GM18507 (cell line): Measurements from ENCODE around the gene WDFY3.

Experiments used
- DNase-seq: peaks from one replicate; pipeline ENCODE4 v3.0.0; 2011; ENCODE audit warnings: low read depth; ENCODE audit not compliant: insufficient read length; ENCODE audit errors: extremely low spot score
- FAIRE-seq: peaks from 2 replicates; lab custom pipeline; 2011; peaks lifted over from hg19 to GRCh38; lab: Jason Lieb, UNC

Gene WDFY3, protein sequence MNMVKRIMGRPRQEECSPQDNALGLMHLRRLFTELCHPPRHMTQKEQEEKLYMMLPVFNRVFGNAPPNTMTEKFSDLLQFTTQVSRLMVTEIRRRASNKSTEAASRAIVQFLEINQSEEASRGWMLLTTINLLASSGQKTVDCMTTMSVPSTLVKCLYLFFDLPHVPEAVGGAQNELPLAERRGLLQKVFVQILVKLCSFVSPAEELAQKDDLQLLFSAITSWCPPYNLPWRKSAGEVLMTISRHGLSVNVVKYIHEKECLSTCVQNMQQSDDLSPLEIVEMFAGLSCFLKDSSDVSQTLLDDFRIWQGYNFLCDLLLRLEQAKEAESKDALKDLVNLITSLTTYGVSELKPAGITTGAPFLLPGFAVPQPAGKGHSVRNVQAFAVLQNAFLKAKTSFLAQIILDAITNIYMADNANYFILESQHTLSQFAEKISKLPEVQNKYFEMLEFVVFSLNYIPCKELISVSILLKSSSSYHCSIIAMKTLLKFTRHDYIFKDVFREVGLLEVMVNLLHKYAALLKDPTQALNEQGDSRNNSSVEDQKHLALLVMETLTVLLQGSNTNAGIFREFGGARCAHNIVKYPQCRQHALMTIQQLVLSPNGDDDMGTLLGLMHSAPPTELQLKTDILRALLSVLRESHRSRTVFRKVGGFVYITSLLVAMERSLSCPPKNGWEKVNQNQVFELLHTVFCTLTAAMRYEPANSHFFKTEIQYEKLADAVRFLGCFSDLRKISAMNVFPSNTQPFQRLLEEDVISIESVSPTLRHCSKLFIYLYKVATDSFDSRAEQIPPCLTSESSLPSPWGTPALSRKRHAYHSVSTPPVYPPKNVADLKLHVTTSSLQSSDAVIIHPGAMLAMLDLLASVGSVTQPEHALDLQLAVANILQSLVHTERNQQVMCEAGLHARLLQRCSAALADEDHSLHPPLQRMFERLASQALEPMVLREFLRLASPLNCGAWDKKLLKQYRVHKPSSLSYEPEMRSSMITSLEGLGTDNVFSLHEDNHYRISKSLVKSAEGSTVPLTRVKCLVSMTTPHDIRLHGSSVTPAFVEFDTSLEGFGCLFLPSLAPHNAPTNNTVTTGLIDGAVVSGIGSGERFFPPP (N-terminal part only)

DNA sequence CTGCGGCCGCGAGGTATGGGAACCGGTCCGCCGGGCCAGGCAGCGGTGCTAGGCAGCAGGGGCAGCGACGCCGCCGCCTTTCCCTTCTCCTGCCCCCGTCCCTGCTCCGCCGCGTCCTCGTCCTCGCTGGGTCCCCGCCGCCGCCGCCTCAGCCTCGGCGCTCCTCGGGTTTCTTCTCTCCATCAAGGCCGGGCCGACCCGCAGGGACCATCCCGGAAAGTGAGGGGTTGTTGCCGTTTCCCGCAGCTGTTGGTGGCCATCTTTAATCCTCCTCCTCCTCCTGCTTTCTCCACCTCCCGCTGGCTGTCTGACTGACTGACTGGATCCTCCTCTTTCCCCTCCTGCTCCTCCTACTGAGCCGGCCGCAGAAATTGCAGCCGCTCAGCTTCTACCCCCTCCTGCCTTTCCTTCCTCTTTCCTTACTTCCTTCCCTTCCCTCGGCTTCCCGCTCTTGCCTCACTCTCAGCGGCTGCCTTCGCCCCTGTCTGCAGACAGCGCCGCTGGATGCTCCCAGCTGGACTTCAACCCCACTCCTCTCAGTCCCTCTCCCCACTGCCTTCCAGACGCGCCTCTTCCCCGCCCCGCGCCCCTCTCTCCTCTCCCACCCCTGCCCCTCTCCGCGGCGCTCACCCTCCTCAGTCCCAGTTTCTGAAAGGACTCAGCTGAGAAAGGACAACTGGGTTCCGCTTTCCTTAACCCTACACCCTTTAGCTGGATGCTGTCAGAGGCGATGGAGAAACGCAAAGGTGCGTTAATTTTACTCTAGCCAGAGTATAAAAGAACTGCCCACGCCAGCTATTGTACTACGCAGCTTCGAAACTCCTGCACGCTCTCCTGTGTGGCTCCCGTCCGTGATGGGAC is at the start of gene WDFY3:
Gene WDFY3 (minus strand): TSS at position 309 of the 861 bp plus-strand sequence. CDS start 106,099 bp downstream, outside the sequence.
- FAIRE-seq (no peak), DNase-seq (no peak)

DNA sequence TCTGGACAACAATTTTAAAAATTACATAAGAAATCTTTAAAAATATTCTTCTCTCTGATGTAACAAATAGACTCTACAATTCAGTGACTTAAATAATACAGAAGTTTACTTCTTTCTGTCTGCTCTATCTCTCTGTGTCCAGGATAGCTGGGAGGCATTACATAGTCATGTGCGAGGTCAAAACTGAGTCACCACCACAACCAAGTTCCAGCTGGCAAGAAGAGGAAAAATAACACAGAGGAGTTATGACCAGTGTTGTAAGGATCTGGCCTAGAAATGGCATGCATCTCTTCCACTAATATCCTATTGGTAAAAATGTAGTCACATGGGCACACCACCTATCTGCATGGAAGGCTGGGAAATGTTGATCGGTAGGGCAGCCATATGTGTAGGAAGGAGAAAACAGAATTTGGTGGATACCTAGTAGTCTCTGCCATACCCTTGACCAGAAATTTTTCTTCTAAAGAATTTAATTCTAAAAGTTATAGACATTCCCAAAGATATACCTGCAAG is 39.4 kb upstream of the WDFY3 start:
- FAIRE-seq (no peak), DNase-seq (no peak)

DNA sequence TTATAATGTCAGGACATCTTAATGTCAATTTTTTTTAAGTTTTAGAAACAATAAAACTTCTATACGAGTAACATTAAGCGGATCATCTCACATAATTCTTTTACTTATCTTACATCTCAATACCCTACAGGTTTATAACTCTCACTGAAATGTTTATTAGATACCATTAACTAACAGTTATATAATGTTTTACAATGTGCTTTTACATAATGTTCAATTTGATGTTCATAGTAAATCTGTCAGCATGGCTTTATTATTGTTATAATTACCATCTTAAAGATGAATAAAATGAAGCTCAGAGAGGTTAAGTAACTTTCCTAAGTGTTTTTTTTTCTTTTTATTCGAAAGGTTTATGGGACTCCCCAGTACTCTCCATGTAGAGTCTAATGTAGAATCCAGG is 33.9 kb upstream of the WDFY3 start:
- no peak for DNase-seq
- FAIRE-seq, result no peak

DNA sequence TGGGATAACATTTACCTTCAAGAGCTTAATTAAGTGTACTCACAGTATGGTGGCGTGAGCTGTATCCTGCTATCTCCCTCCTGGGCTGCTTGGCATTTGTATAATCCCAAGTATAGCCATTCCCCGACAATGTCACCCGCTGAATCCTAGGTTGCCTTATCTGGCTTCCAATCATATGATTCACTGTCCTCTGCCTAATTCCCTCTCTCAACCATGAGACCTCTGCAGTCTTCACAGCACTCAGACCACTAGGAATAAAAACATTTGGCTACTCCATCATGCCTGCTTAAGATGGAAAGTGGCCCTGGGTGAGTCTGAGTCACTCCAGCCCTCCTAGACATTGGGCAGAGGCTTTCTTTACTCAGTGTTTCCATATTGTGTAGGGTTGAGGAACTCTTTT is 28.9 kb upstream of the WDFY3 start:
- FAIRE-seq (no peak), DNase-seq (no peak)

DNA sequence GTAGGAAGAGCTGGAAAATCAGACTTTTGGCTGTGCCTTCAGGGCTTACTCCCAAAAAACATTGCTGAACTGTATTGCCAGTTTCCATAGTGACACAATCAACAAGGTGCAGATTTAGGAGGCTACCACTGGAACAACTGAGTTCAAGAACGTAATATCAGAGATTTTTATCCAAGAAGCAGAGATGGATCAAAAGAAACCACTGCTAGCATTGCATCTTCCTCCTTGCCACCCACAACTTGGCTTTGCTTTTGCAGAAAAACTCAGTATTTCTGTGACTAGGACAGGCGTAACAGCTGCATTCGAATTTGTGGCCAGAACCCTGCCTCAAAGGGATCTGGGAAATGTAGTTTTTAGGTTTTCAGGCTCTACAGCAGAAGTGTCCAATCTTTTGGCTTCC is 27.8 kb upstream of the WDFY3 start:
- no peak for DNase-seq
- FAIRE-seq, result no peak

DNA sequence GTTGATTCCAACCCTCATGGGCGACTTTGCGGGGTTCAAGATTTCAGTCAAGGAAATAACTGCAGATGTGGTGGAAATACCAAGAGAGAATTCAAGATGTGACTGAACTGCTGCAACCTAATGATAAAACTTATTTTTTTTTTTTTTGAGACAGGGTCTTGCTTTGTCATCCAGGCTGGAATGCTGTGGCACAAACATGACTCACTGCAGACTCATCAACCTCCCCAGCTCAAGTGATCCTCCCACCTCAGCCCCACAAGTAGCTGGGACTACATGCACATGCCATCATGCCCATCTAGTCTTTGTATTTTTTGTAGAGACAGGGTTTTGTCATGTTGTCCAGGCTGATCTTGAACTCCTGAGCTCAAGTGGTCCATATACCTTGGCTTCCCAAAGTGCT is 19.5 kb upstream of the WDFY3 start:
- DNase-seq, result no peak
- no peak for FAIRE-seq

DNA sequence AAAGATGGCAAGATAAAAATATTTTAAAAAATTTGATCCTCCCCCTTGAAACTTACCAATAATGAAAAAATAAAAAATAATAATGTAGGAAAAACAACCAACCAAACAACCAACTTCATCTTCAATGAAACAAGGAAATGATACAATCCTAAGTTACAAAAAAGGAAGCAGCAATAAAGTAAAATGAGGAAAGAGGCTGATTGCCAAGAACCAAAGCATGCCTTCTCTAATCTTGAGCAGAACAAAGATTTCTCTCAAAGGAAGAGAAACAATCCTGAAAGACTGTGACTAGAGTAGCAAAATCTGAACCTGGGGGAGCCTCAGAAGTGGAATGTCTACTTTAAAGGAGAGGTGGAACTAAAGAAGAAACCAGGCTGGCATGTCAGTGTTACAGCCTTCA is 10.9 kb upstream of the WDFY3 start:
- FAIRE-seq, result no peak
- no peak for DNase-seq

DNA sequence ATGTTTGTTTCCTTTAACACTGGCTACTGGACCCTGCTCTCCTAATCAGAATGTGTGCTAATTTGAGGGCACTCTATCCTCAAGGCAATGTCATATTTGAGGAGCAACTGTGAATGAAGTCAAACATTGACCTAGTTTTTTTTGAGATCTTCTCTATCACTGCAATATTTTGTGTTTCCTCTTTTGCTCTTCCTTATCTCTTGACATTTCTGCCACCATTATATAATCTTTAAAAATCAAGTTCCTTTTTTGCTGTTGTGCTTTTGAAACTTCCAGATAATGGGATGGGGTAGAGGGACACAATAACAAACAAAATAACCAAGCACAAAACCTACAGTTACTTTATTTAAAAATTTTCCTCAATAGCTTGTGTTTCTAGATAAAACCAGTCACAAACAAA is 7.4 kb upstream of the WDFY3 start:
- FAIRE-seq (no peak), DNase-seq (no peak)

DNA sequence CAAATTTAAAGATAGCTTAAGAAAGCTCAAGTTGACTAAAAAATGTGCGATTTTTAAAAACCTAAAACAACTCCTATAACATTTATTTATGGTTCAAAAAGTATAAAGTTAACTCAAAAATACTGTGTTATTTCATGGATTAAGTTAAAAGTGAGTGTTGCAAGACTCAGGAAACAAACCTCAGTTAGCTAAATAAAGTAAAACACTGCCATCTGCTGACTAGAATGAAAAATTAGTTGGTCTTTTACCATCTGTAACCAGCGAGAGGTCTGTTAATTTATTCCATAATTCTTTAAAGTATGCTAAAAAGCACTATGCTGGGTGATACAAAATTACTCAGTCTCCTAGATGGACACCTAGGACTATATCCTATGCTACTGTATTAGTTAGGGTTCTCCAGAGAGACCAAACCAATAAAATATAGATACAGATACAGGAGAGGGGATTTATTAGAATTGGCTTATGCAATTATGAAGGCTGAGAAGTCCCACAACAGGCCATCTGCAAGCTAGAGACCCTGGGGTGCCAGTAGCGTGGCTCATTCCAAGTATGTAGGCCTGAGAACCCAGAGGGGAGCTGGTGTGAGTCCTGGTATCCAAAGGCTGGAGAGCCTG is 4.9 kb upstream of the WDFY3 start:
- peak; percentile 54 for FAIRE-seq

DNA sequence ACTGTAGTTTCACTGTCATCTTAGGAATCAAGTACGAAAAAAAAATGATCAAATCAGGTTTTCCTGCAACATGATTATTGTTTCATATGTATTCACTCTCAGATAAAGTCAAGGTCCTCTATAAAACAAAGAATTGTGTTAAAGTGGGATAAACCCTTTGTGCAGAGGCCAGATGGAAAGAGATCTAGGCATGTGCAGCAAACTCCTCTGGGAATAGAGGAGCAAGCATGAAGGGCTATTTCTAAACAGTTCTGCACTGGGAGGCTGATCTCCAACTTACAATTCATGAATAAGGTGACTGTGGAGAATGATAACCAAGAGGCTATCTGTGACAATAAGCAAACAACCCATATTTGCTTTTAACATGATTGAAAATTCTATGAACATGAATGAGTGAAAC is 2.4 kb upstream of the WDFY3 start:
- no peak for FAIRE-seq

More for the DNA sequence above, 4.9 kb upstream of the WDFY3 start:
- no peak for DNase-seq

DNA sequence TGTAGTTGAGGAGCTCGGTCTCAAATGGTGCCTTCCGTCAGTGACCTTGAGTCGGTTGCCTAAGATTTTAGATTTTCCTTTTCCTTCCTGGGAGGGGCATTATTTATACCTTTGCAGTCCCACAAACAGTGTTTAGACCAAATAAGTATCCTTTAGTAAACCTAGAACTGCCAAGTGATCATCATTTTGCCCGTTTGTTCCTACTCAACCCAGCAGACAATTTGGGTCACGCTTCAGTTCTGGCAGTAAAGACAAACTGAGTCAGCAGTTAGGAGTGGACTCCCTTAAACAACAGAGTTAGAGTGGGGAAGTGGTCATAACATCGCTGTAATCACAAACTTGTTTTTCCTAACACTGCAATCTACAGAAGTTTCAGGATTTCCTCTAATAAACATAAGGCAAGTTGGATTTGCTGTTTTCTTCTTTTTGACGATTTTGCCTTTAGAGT is 777 bp upstream of the WDFY3 start:
- FAIRE-seq (no peak), DNase-seq (no peak)

More for the DNA sequence above, 2.4 kb upstream of the WDFY3 start:
- no peak for DNase-seq

DNA sequence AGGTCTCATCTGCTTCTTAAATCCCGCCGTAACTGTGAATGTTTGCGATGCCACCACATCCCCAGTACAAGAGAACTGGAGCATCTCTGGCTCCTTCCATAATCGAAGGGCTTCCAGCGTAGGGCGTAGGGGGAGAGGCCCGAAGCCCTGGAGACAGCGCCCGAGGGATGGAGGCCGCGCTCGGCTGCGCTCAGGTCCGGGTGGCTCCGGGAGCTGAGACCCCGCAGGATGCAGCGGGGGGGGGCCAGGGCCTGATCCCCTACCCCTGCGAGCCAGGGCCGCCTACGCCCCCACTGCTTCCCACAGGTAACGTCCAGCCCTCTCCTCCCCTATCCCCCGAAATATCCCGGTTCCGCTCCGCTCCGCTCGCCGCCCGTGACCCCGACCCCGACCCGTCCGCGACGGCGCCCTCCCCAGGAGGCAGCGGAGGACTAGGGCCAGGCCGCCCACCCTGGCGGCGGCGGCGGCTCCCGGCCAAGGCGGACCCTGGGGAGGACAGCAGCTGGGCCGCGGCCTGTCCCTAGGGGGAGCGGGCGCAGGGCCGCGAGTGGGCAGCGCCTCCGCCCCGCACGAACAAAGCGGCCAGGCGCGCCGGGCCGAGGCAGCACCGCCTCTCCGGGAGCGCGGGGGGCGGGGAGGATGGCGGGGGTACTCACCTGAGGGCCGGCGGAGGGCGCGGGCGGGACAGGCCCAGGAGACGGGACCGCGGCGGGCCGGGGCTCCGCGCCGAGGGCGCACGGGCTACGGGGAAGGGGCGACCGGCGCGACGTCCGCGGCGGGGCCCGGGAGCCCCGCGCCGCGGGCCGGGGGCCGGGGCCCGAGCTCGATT is 723 bp downstream of the WDFY3 start:
- DNase-seq (no peak), FAIRE-seq (no peak)

DNA sequence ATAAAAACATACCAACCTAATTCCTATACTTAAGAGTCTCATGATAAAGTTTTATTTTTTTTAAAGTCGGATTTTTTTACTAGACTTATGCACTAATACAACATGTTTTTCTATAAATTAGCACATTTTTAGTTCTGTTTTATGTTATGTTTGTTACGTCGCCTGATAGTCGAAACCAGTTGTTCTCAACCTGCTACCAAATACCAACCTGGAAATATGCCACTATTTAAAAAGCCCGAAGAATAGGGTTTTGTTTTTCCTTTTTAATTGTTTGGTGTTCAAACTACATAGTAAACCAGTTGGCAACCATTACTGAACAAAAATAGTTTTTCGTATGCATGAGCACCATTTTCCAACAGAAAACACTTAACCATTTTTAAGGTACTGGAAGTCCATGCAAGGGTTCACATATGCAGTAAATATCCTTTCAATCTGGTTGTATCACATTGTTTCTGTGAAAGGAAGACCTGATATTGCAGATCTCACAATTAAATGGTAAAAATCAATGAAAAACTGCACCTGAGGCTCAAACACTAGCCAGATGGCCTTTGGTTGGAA is 1.4 kb downstream of the WDFY3 start:
- DNase-seq (no peak), FAIRE-seq (no peak)

DNA sequence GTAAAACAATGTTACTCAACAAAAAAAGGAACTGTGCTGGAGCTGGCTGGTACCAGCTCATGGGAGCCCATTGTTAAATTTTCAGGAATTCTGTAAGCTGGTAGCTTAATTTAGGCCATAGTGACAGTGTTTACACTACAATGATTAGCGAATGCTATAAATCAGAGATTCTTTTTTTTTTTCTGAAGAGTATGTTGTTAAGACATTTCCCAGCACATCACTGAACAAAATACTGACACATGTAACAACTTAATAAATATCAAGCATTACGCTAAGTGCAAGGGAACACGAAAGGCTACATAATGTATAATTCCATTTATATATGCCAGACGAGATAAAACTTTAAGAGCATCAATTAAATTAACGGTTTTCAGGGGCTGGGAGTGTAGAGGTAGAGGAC is 4.4 kb downstream of the WDFY3 start:
- DNase-seq, result no peak
- no peak for FAIRE-seq

DNA sequence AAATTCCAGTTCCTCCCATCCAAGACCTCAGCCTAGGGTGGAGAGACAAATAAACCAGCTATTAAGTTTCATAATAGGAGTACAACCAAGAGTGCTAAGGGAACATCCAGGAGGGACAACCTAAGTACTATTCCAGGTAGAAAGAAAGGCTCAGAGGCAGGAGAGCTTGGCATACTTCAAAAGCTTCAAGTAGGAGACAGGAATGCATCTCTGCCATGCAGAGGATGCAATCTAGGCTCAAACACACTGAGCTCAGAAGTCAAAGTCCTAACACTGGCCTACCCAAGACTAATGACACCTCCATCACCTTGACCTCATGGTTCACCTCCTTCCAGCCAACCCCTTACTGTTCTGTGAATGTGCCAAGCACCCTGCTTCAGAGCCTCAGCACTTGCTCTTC is 8.1 kb downstream of the WDFY3 start:
- no peak for DNase-seq
- no peak for FAIRE-seq

DNA sequence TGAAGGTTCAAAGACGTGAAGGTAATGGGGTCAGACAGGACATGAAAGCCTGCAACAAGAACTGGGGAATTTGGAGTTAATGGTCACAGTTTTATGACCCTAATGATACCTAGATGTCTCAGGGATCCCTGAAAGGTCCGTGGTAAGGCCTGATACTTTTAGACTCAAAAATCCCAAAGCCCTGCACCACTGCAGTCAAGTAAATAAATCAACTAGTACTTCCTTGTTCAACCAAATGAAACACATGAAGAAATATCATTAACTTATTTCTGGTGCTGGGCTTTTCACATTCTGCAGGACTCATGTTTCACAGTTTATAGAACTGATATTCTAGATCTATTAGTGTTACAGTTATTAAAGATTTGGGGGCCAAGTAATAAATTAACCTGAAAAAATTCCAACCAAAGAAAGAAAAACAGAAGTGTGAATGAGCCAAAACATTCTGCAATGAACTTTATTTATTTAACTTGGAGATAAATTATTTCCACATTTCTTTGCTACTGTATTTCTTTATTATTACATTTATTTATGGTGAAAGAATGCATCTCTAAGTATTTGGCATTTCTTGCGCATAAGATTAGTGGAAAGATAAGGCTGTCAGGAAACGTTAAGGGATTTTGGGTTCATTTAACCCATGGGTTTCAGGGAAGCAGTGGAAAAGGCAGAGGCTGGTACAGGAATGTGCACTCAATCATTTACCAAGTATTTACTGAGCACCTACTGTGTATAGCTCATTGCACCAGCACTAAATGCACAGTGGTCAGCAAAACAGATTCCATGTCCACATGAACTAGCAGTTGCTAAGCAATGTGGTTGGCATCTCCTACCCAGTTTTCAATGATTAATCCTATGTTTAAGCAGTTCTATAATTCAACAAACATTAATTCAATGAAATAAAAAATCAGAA is 8.7 kb downstream of the WDFY3 start:
- DNase-seq (no peak), FAIRE-seq (no peak)

DNA sequence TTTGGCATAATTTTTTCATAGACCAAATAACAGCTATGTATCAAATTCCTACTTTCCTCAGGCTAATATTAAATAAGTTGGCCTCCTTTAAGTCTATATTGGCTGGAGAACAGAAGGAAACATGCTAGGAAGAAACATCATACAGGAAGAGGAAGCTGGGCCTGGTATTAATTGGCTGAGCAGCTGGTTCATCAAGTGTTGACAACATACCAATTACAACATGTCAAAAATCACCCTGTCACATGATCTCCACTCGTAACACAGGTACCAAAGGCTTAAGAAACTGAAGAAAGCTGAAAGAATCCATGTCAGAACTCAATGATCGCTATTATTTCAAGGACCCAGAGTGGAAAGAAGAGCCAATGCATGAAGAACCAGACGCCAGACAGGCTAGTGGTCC is 10.5 kb downstream of the WDFY3 start:
- DNase-seq (no peak), FAIRE-seq (no peak)
